Measurements from ENCODE around the gene SIRPD.

Gene SIRPD

DNA sequence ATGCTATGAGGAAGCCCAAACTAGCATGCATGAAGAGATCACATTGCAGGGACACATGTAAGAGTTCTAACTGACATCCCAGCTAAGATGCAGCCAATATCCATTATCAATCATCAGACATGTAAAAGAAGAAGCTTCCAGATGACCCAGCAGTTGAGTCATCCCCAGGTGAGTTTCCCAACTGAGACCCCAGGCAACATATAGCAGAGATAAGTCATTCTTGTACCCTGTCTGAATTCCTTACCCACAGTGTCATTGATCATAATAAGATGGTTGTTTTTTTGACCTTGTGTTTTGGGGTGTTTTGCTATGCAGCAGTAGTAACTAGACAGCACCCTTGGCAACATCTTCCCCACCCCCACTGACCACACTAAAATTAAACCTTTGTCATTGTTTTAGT, 18.9 kb downstream of the SIRPD start:
- no peak for DNase-seq (ENCODE audit: low read depth in 1 of 2, low spot score in 1 of 2)

DNA sequence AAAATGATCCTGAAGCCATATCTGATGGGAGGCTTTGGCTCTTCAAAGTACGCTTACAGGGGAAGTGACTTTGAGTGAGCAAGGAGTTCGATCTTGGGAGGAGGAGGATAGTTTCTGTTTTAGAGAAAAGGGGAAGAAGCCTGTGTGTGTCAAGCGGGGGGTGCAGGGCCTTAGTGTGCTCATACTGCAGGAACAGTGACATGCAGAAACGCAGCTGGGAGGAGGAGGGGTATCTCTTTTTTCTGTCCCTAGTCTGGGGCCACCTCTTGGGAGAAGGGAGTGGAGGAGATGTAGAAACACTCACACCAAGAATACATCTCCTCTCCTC, 19.8 kb downstream of the SIRPD start:
- DNase-seq (ENCODE audit: low read depth in 1 of 2, low spot score in 1 of 2) = no peak

DNA sequence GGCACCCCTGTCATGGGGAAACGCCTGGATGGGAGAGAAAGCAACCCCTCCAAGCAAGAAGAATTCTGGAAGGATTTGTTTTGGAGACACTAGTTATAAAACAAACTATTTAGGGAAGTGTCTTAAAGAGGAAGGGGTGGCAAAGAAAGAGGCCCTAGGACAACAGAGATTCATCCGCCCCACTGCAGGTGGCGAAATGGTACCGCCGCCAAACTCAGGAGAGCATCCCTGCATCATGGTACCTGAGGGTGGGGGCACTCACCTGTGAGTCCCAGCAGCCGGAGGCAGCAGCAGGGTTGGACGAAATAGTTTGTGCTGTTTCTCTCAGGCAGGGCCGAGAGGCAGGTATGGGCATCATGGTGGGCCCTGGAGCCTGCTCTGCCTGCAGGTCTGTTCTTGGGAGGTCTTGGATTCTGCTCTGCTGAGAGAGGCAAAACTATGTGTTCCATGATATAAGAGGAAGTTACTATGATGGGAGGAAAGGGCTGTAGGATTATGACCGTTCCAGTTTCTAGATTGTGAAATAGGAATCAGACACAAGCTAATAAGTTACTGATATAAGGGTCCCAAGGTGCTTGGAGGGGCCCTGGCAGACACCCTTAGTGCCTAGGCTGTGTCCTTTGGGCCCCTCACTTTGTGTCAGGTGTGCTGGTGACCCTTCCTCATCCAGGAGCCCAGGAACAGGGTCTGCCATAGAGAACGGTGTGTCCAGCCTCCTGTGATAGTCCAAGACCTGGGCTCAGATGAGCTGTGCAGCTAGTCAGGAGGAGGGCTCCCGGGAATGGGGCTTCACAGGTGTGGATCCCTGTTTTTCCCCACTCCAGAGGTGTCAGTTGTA, 20.4 kb downstream of the SIRPD start:
- DNase-seq (ENCODE audit: low read depth in 1 of 2, low spot score in 1 of 2) = no peak

DNA sequence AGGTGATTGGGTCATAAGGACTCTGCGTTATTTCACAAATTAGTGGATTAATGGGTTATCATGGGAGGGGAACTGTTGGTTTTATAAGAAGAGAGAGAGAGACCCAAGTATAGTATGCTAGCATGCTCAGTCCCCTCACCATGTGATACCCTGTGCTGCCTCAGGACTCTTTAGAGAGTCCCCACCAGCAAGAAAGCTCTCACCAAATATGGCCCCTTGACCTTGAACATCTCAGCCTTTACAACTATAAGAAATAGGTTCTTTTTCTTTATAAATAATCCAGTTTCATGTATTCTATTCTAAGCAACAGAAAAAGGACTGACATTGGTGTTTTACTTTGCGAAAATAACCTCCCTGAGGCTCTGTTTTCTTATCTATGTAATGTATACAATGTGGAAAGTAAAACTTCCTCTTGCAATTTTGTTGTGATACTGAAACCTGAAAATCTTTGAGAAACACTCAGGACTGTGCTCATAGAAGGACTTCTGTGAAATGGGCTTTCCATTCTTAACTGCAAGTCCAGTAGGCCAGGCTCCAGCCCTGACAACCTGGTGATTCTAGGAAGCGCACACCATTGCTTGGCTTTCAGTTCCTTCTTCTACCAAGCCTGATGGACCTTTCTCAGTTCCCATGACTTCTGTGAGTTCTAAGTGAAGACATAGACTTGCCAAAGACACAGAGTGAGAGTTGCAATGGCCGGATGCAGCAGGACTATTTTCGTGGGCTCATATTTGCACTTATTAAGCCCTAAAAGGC, 21.9 kb downstream of the SIRPD start:
- no peak for DNase-seq (ENCODE audit: low read depth in 1 of 2, low spot score in 1 of 2)

DNA sequence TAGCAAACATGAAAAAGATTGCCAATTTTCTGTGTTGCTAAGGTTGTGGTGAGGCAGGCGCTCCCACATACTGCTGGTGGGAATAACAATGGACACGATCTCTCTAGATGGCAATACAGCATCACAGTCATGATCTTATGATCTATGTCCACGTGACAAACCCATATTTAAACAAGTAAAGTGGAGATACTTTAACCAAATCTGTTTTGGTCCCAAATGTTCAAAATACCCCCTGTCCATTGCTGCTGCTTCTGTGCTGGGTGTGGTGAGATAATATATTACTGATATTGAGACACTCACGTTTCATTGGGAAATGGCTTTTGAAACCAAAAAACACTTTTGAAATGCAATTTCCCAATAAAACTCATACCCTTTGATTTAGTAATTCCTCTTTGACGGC, 23.0 kb downstream of the SIRPD start:
- DNase-seq (ENCODE audit: low read depth in 1 of 2, low spot score in 1 of 2) = no peak

DNA sequence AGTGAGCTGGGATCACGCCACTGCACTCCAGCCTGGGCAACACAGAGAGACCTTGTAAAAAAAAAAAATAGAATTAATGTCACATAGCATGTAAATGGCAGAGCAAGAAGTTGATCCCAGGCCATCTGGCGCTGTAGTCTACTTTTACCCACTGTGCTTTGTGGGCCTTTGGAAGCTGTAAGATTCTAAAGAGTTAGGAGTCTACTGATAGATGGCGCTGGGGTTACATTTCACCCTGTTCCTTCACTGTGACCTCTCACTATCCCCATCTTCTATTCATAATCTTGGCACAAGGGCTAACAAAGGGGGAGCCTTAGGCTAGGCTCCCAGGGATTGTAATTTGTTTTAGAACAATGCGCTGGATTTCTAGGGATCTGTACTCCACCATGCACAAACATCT, 24.4 kb downstream of the SIRPD start:
- no peak for DNase-seq (ENCODE audit: low read depth in 1 of 2, low spot score in 1 of 2)

DNA sequence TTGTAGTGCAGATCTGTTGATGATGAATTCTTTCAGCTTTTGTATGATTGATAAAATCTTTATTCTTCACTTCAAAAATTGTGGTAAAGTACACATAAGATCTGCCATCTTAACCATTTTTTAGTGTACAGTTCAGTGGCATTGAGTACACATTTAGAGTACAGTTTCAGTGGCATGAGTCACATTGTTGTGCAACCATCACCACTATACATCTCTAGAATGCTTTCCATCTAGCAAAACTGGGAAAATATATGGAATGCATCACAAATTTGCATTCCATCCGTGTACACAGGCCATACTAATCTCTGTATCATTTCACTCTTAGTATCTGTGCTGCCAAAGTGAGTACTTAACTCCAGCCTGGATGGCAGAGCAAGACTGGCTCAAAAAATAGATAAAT, 28.7 kb downstream of the SIRPD start:
- no peak for DNase-seq (ENCODE audit: low read depth in 1 of 2, low spot score in 1 of 2)

DNA sequence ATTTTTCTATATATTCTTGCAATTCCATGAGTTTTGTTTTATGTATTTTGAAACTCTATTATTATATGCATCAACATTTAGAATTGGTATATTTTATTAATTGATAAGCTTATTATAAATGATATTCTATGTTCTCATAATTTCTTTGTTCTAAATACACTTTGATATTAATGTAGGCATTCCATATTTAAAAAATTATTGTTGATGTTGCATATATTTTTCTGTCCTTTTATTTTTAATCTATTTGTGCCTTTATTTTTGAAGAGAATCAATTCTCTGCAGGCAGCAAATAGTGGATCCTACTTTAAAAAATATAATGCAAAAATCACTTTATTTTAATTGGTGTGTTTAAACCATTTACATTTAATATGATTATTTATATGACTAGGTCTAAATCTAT, 29.6 kb downstream of the SIRPD start:
- DNase-seq (ENCODE audit: low read depth in 1 of 2, low spot score in 1 of 2) = no peak

DNA sequence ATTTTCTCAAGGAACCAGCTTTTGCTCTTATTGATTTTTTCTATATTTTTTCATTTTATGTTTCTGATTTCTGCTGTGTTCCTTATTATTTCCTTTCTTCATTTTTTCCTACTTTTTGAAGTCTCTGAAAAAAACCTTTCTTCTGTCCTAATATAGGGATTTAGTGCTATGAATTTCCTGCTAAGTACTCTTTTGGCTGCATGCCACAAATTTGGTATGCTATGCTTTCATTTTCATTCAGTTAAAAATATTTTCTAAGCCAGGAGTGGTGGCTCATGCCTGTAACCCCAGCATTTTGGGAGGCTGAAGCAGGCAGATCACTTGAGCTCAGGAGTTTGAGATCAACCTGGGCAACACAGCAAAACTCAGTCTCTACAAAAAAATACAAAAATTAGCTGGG, 30.6 kb downstream of the SIRPD start:
- DNase-seq (ENCODE audit: low read depth in 1 of 2, low spot score in 1 of 2) = no peak

DNA sequence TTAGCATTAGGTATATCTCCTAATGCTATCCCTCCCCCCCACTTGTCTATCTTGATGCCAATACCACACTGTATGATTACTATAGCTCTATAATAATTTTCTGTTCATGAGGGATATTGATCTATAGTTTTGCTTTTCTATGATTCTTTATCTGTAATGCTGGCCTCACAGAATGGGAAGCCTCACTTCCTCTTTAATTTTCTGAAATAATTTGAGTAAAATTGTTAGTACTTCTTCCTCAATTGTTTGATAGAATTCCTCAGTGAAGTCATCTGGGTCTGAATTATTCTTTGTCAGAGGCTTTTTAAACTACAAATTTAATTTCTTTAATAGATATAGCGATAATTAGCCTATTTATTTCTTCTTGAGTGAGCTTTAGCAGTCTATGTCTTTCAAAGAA, 31.2 kb downstream of the SIRPD start:
- DNase-seq (ENCODE audit: low read depth in 1 of 2, low spot score in 1 of 2) = no peak

DNA sequence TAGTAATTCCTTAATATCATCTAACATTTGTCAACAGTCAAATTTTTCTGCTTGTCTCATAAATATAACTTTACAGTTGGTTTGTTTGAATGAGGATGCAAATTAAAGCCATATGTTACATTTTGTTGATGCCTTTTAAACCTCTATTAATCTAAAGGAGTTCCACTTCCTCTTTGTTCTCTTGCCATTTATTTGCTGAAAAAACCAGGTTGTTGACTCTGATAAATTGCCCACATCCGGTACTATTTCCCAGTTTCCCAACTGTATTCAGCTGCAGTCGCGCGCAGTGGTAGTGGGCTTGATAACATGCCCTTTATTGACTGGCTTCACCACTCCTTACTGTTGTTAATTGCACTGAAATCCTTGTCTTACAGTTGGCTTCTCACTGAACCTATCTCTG, 33.5 kb downstream of the SIRPD start:
- no peak for DNase-seq (ENCODE audit: low read depth in 1 of 2, low spot score in 1 of 2)

DNA sequence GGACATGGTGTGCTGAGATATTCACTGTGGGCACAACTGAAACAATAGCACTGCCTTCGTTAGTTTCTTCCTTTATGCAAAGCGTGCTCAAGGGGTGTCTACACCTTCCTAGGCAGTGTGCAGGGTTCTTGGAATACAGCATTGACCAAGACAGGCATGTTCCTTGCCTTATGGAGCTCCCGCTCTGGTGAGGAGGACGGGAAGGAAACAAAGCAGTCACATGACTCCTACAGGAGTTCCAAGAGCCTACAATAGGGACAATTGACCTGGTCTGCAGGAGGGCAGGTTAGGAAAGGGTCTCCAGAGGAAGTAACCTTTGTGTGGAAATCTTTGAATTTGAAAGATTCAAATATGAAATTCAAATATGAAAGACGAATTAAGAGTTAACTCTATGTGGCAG, 40.5 kb downstream of the SIRPD start:
- no peak for DNase-seq (ENCODE audit: low read depth in 1 of 2, low spot score in 1 of 2)

DNA sequence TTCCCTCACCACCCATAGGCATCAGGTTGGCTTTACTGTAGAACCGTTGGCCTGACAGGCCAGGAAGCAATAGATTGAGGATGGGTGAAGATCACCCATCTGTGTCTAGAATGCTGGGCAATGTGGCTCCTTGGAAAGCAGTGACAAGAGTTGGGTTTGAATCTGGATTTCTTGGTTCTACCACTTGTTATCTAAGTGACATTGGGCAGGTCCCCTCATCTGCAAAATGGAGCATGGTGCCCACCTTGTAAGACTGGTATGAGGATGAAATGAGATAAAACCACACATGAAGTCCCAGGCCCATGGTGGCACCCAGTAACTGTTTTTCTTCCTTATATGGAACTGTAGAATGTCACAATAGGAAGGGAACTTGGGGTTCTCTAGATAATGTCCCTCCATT, 43.7 kb downstream of the SIRPD start:
- DNase-seq (ENCODE audit: low read depth in 1 of 2, low spot score in 1 of 2) = no peak

DNA sequence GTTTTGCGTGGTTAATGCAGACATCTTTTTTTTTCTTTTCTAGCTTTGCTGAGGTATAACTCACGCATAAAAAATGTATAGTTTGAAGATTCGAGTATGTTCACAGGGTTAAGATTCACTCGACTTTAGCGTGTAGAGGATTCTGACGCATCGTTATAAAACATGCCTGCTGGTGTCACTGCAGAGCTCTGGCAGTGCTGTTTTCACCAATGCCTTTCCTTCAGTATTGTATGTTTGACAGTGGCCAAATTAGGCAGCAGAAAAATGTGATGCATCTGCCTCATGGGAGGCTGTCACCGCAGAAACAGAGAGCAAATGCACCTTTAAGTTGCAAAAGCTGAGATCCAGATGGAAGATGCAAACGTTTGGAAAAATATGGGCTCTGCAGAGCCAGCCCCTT, 48.3 kb downstream of the SIRPD start:
- DNase-seq (ENCODE audit: low read depth in 1 of 2, low spot score in 1 of 2) = no peak

DNA sequence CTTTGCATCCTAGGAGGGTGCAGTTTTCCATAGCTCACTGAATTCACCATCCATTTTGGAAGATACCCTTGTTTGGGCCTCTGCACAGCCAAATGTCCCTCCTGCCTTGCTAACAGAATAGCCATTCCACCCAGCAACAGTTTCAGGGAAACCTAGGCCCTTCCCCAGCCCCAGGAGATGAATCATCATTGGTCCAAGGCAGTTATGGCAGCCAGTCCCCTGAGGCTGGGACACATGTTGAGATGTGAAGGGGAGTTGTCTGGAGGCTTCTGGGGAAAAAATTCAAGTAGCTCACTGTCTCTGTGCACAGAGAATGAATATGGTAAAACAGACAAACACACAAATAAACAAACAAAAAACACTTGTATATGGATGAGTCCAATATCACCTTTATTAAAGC, 48.9 kb downstream of the SIRPD start:
- DNase-seq (ENCODE audit: low read depth in 1 of 2, low spot score in 1 of 2) = no peak

DNA sequence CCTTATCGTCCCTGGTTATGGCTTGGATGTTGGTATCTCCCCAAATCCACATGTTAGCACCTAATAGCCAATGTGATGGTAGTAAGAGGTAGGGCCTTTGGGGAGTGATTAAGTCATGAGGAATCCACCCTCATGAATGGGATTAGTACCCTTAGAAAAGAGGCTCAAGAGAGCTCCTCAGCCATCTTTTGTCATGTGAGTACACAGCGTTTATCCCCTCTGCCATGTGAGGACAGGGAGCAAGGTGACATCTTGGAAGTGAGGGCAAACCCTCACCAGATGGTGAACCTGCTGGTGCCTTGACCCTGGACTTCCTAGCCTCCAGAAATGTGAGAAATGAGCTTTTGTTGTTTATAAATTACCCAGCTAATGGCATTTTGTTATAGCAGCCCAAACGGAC, 50.2 kb downstream of the SIRPD start:
- no peak for DNase-seq (ENCODE audit: low read depth in 1 of 2, low spot score in 1 of 2)

DNA sequence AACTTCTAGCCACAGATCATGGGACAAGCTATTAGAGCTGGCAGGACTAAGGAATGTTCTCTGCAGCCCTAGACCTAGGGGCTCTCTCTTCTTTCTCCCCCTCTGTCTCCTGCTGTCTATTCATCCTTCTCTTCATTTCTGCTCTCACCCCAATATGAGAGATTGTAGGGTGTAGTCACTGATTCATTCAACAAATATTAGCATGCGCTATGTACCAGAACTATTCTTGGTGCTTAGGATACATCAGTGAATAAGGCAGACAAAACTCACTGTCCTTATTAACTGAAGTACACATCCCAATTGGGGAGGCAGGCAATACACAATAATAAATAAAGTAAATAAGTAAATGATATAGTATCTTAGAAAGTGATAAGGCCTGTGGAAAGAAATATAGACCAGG, 51.6 kb downstream of the SIRPD start:
- DNase-seq (ENCODE audit: low read depth in 1 of 2, low spot score in 1 of 2) = no peak

DNA sequence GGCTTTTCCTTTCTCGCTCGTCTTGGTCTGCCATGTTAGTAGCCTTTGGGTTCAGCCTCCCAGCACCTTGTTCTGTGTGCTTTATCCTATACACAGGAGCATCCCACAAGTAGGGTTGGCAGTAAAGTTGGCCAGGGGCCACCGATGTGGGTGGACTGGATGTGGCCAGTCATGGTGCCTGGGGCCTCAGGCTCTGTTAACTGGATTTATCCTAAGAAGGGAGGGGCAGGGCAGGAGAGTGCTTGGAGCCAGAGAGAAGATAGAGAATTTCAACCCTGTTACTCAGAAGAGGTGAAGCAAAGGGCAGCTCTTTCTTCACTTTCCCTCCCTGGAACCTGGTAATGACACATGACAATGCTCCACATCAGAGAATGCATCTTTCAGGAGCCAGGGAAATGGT, 52.1 kb downstream of the SIRPD start:
- DNase-seq (ENCODE audit: low read depth in 1 of 2, low spot score in 1 of 2) = no peak

DNA sequence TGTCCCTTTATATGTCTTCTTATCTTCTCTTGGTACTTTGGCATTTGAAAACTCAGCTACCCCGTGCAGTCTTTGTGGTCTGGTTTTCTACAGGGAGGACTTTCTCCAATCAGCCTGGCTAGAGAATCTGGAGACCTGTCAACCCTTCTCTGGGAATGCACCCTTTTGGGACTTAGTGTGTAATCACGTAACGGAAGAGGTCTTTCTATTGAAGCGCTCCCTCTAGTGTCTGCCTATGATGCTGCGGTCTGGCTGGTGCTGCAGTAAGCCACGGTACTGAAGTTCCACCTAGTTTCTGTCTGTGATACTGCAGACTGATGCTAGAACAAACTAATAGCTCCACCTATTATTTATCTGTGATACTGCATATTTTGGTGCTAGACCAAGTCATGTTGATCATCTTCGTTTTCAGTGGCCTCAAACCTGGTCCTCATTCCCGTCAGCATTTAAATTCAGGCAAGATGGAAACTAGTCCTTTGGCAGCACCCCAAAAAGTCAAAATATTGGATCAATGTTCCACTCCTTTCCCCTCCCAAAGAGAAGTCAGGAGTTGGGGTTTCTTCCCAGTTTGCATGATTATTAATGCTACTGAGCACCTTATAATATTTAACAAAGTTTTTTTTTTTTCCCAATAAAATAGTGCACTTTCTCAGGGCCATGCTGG, 53.8 kb downstream of the SIRPD start:
- peak; percentile 35 to 47 for DNase-seq (ENCODE audit: low read depth in 1 of 2, low spot score in 1 of 2)

DNA sequence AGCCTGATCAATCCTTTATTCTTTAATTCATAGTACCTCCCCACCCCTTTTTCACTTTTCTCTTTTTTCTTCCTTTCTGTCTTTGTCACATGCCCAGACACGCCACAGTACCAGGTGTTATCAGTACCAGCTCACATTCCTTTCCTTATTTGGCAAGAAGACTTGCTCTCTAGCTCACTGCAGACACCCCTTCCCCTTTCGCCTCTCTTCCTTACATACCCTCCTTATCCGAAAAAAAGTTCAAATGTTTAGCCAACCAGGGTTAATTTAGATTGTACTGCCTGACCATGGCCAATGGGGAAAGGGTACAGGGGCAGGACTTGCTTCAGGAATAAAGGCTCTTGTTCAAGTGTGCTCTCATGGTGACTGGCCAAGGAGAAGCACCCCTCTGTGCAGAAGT, 57.0 kb downstream of the SIRPD start:
- DNase-seq (ENCODE audit: low read depth in 1 of 2, low spot score in 1 of 2) = no peak

DNA sequence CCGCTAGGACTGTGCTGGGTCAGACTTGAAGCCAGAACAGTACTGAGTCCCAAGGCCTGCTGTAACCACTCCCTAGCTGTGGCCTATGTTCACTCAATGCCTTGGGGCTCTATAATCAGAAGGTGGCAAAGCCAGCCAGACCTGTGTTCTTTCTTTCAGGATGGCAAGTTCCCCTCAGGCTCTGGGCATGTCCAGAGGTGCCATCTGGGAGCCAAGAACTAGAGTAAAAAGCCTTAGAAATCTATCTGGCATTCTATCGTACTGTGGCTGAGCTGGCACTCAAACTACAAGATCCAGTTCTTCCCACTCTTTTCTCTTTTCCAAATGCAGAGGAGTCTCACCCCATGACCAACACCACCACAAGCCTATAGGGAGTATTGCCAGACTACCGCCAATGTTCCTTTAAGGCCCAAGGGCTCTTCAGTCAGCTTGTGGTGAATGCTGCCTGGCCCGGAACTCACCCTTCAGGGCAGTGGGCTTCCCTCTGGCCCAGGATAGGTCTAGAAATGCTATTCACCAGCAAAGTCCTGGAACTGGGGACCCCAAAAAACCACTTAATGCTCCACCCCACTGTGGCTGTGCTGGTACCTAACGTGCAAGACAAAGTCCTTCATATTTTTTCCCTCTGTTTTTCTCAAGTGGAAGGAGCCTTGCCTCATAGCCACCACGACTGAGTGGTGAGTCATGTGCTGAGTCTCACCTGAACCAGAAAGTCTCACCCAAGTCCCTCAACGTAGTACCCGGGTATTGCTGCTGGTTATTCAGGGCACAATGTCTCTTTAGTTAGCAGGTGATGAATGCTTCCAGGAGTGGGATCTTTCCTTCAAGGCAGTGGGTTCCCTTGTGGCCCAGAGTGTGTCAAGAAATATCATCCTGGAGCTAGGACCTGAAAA, 57.7 kb downstream of the SIRPD start:
- no peak for DNase-seq (ENCODE audit: low read depth in 1 of 2, low spot score in 1 of 2)
